Psoas muscle (tissue), 8 donors: Measurements from ENCODE around the gene ENPP3. TPM values are rescaled to one million over a fixed set of nuclear protein-coding genes. Genes with fewer than 3 reads are reported as not detected.

Source experiments
- ATAC-seq, 4 donors: fragments of 200-7000 bp; cut with Tn5 transposase; one replicate each; pipeline ENCODE4 v1.9.1; 2020; ENCODE audit warnings: moderate library complexity in 3 of 4, mild to moderate bottlenecking in 2 of 4
- DNase-seq, 2 donors: peaks; one replicate each; pipeline ENCODE4 v3.0.0-alpha.2; 2020
- H3K27ac ChIP-seq: fragments of 200-600 bp; one replicate; pipeline ENCODE4 v1.8.0; 2022
- H3K27me3 ChIP-seq, 3 donors: fragments of 200-600 bp in 1 of 3; one replicate each; pipeline versions ENCODE4 v1.6.1 to v1.8.0; 2013 to 2022; ENCODE audit warnings: low read length in 2 of 3, mild to moderate bottlenecking in 2 of 3, moderate library complexity in 1 of 3; ENCODE audit not compliant: insufficient read depth in 3 of 3
- H3K36me3 ChIP-seq, 2 donors: fragments of 200-600 bp in 1 of 2; one replicate each; pipeline versions ENCODE4 v1.6.1 to v1.8.0; 2013 to 2022; ENCODE audit warnings: low read depth in 1 of 2, mild to moderate bottlenecking in 1 of 2, moderate library complexity in 1 of 2; ENCODE audit not compliant: insufficient read depth in 1 of 2
- H3K4me1 ChIP-seq: fragments of 200-600 bp; one replicate; pipeline ENCODE4 v1.8.0; 2022
- H3K4me3 ChIP-seq: fragments of 200-600 bp; one replicate; pipeline ENCODE4 v1.8.0; 2022; ENCODE audit warnings: mild to moderate bottlenecking
- H3K9me3 ChIP-seq: fragments of 200-600 bp; one replicate; pipeline ENCODE4 v1.8.0; 2022
- WGBS, 3 donors: extraction: QIAGEN DNeasy Blood & Tissue Kit; methylation state at CpG; one replicate each; pipeline versions ENCODE4 v1.1.6 to v1.1.7; 2013; 5-methylcytosine and 5-hydroxymethylcytosine counted together
- intact Hi-C, 2 donors: fragments of 100-400 bp; cut with DNase I; formaldehyde crosslinking; loops; one replicate each; pipeline versions ENCODE4 v1.11.0 to v1.14.2; 2022
- polyA plus RNA-seq, 3 donors: library from polyadenylated mRNA; stranded (reverse); fragments of 200-250 nt; gene quantifications; one replicate each; pipeline ENCODE4 v1.2.3, GENCODE V29; 2013
- total RNA-seq, 4 donors: library from RNA; stranded (reverse); fragmentation: NEBNext Ultra II Directional in 2 of 4; extraction: Animal tissue kit (Norgen Biotek cat#: 25700) in 2 of 4; gene quantifications; one replicate each; pipeline versions ENCODE4 v1.2.1 to v1.2.4, GENCODE V29; 2021 to 2023
- TF ChIP-seq, protein P1 (sequence below): fragments of 200-600 bp; IDR thresholded peaks from one replicate; pipeline ENCODE4 v1.8.0; 2022; ENCODE audit warnings: antibody characterized with exemption
- donor health status: healthy with polysubstance abuse.
- donor health status: DM: no; HTN: no; CAD: no; lungs with moderate emphysema.
- donor health status: Bipolar disorder and iron deficiency.
- donor health status: healthy.
- donor health status: DM: yes; HTN: yes; CAD: no.
- donor health status: DM: no; HTN: no; CAD: no.
- donor health status: DM: no; HTN: no; CAD: no.
- donor health status: DM: yes; HTN: yes; CAD: no.

The ENPP3 gene
- total and polyA plus RNA-seq, 7 donors: 0.04 to 0.34 (median 0.13) TPM; not detected in 1

DNA sequence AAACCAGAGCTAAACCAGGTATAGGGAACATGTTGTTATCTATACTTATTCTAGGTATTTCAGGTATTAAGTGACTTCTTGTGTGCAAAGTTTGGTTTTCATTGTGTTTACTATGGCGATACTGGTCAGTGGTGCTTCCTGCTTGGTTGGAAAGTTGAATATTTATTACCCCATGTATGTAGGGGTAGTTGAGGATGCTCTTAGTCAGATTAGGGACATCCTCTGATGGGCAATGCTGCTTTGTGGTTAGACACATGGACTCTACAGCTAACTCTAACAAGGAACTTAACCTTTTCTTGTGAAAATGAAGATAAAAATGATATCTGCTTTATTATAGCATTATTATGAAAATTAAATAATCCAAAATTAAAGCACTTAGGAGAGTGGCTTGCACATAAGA, 126.6 kb downstream of the ENPP3 start:
- Histone ChIP-seq H3K4me1 (no peaks in the 10 kb centered on the region), H3K9me3 (no peaks in the 10 kb centered on the region), H3K4me3 (no peak overlapping the region), H3K36me3 (no peaks in the 10 kb centered on the region), H3K27me3 (no peaks in the 10 kb centered on the region), H3K27ac (no peak overlapping the region)
- intact Hi-C loops: no loop called here
- 42 to 52% (median 51%) methylated on average over 1 of the region's 1 CpG for WGBS, 3 donors
- DNase-seq (no peak), ATAC-seq (no peak)
- TF ChIP-seq, protein P1, sequence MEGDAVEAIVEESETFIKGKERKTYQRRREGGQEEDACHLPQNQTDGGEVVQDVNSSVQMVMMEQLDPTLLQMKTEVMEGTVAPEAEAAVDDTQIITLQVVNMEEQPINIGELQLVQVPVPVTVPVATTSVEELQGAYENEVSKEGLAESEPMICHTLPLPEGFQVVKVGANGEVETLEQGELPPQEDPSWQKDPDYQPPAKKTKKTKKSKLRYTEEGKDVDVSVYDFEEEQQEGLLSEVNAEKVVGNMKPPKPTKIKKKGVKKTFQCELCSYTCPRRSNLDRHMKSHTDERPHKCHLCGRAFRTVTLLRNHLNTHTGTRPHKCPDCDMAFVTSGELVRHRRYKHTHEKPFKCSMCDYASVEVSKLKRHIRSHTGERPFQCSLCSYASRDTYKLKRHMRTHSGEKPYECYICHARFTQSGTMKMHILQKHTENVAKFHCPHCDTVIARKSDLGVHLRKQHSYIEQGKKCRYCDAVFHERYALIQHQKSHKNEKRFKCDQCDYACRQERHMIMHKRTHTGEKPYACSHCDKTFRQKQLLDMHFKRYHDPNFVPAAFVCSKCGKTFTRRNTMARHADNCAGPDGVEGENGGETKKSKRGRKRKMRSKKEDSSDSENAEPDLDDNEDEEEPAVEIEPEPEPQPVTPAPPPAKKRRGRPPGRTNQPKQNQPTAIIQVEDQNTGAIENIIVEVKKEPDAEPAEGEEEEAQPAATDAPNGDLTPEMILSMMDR: no peak

DNA sequence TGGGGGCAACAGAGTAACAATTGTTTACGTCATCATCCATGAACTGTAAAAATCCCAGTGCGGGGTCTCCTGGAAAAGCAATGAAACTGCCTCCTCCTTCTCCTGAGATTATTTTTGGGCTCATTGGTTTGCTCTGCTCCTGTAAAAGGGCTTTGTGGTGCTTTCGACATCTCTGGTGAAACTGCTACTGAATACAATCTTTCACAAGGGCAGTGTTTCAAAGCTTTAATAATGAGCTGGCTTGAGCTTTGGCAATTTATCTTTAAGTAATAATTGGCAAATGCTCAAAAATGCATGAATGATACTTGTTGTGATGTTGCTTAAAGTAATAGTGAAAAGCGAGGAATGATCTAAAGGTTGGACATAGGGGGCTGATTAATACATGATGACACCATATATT, 127.2 kb downstream of the ENPP3 start:
- Histone ChIP-seq H3K4me3 (no peak overlapping the region), H3K9me3 (no peaks in the 10 kb centered on the region), H3K27me3 (no peaks in the 10 kb centered on the region), H3K4me1 (no peaks in the 10 kb centered on the region), H3K27ac (no peak overlapping the region), H3K36me3 (no peaks in the 10 kb centered on the region)
- no peak for DNase-seq
- TF ChIP-seq, protein P1: no peak
- 89 to 91% (median 90%) methylated on average over 4 of the region's 4 CpGs for WGBS, 3 donors
- ATAC-seq: no peak
- intact Hi-C loops: no loop called here

DNA sequence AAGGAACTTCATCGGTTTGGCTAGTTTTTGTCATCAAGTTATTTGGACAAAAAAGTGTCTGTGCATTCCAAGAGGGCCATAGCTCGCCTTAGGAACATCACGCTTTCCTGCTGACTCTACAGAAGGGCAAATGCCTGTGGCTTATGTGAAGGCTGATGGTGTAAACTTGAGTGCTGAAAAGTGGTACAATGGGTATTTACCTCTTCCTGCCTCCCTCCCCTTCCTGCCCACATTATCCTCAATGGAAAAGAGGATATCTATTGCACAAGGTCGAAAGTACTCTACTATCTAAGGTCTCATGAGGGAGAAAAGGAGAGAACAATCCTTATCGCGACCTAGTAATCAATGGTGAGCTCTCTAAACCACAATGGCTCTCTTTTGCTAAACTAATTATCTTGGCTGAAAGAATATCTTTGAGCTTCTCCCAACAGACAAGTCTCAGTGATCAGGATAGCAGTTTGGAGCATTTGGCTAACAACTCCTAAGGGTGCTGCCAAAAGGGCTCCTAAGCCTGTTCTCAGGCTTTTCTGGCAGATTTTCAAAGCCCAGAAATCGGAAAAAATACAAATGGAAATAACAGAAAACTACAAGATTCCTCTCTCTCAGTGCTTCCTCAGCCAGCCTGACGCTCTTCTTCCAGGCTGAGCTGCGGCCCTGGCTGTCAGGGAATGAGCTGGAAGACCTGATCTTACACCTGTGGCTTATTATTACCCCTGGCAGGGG, 128.1 kb downstream of the ENPP3 start:
- peak in 1 of 4 donors; percentile 51 for ATAC-seq
- no peak overlapping the region for H3K27ac ChIP-seq
- WGBS, 3 donors: 38 to 52% (median 46%) methylated on average over 9 of the region's 9 CpGs

DNA sequence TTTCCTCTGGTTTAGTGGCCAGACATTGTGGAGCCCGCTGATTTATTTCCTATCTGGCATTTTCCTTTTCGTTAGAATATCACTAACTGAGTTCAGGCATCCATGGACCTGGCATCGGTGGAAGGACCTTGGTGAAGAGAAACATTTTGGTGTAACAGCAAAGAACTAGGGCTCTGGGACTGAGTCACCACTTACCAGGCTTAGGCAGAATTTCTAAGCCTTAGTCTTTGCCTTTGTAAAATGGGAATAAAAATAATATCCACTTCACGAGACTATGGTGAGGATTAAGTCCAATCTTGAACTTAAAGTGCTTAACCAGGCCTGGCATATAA, 128.7 kb downstream of the ENPP3 start:
- 40 to 46% (median 45%) methylated on average over 4 of the region's 4 CpGs for WGBS, 3 donors
- no peaks in the 10 kb centered on the region for H3K36me3 ChIP-seq
- intact Hi-C loops: no loop called here
- H3K9me3 ChIP-seq: no peaks in the 10 kb centered on the region
- no peak overlapping the region for H3K4me3 ChIP-seq
- ATAC-seq (peak in 1 of 4 donors; percentile 51), DNase-seq (no peak)
- H3K4me1 ChIP-seq: no peaks in the 10 kb centered on the region
- TF ChIP-seq, protein P1: no peak
- no peak overlapping the region for H3K27ac ChIP-seq
- H3K27me3 ChIP-seq: no peaks in the 10 kb centered on the region

More for the DNA sequence above, 128.1 kb downstream of the ENPP3 start:
- Histone ChIP-seq H3K4me3 (no peak overlapping the region), H3K9me3 (no peaks in the 10 kb centered on the region), H3K27me3 (no peaks in the 10 kb centered on the region), H3K4me1 (no peaks in the 10 kb centered on the region), H3K36me3 (no peaks in the 10 kb centered on the region)
- intact Hi-C loops: no loop called here
- TF ChIP-seq, protein P1: no peak
- no peak for DNase-seq

DNA sequence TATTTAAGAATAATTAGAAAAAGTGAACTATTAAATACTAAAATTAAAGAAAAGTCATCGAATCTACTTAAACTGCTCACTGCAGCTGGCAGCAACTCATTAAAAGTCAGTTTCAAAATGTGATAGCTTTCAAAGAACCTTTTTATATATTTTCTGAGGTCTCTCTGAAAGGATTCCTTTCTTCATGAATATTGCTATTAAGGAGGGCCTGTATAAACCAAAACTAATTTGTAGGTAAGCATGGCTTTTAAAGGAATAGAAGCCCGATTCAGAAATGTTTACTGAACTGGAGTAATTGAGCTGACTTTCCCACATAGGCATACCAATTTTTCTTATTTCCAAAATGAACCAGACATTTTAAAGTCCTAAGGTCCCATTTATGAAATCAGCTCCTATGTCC, 129.5 kb downstream of the ENPP3 start:
- intact Hi-C loops: no loop called here
- Histone ChIP-seq H3K27ac (no peak overlapping the region), H3K4me1 (no peaks in the 10 kb centered on the region), H3K27me3 (no peaks in the 10 kb centered on the region), H3K36me3 (no peaks in the 10 kb centered on the region), H3K4me3 (no peak overlapping the region), H3K9me3 (no peaks in the 10 kb centered on the region)
- 89 to 90% (median 89%) methylated on average over 2 of the region's 2 CpGs for WGBS, 3 donors
- TF ChIP-seq, protein P1: no peak
- ATAC-seq: no peak
- DNase-seq: no peak
